Neural progenitor cell (in vitro differentiated cells): Measurements from ENCODE around the gene MYL5.

Experiments used
- EZH2 ChIP-seq: fragments of 200-600 bp; sonication (generic); IDR thresholded peaks from 2 replicates; pipeline ENCODE4 v1.6.1; 2017; ENCODE audit warnings: antibody characterized with exemption, mild to moderate bottlenecking, moderate library complexity
- EZH2phosphoT487 ChIP-seq: fragments of 200-600 bp; sonication (generic); IDR thresholded peaks from 2 replicates; pipeline ENCODE4 v1.6.1; 2017; ENCODE audit warnings: antibody characterized with exemption
- TF ChIP-seq, protein P1 (sequence below): fragments of 200-600 bp; sonication (generic); IDR thresholded peaks from 2 replicates; pipeline ENCODE4 v1.5.1; 2017; ENCODE audit warnings: antibody characterized with exemption, mild to moderate bottlenecking

DNA sequence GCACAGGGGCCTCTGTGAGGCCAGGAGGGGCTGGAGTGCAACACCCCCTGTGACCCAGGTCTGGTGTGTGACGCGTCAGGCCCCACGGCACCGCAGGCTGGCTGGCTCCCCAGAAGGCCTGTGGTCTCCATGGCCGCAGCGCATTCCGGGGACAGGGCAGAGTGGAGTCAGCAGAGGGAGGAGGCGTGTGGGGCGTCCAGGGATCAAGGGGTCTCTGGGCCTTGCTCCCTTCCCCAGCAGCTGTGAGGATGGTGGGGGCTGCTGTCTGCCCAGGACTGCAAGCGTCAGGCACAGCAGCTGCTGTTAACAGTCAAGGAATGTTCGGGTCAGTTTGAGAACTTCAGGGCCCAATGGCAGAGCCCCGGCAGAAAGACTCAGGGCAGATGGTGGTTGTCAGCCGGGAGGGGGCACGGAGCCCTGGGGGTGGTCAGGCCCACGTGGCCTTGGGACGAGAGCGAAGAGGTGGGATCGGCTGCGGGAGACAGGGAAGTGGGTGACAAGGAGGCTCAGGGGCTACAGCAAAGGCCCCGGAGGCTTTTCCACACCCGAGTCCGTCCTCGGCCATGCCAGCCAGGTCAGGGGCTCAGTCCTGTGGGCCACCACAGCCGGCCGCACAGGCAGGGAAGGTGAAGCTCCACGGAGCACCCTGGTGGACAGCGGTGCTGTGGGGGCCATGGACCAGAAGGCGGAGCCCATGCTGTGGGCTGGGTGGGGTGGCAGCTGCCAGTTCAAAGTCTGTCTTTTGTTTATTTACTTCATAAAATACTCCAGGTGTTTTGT is 49.6 kb downstream of the MYL5 start:
- TF ChIP-seq, protein P1, sequence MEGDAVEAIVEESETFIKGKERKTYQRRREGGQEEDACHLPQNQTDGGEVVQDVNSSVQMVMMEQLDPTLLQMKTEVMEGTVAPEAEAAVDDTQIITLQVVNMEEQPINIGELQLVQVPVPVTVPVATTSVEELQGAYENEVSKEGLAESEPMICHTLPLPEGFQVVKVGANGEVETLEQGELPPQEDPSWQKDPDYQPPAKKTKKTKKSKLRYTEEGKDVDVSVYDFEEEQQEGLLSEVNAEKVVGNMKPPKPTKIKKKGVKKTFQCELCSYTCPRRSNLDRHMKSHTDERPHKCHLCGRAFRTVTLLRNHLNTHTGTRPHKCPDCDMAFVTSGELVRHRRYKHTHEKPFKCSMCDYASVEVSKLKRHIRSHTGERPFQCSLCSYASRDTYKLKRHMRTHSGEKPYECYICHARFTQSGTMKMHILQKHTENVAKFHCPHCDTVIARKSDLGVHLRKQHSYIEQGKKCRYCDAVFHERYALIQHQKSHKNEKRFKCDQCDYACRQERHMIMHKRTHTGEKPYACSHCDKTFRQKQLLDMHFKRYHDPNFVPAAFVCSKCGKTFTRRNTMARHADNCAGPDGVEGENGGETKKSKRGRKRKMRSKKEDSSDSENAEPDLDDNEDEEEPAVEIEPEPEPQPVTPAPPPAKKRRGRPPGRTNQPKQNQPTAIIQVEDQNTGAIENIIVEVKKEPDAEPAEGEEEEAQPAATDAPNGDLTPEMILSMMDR = no peak
- no peak for TF ChIP-seq EZH2phosphoT487
- no peak for TF ChIP-seq EZH2
